ENCODE measurements around the gene SERPINB10. TPM values are rescaled to one million over a fixed set of nuclear protein-coding genes. Genes with fewer than 3 reads are reported as not detected.

SERPINB10 gene
- total and polyA plus RNA-seq, 9 of the 15 experiments (the other 6 are each of a cell fraction or from before 2014, with no cell fraction given), result not detected

- TF ChIP-seq ZNF512 (tag; IDR thresholded peaks at IDR 0.05), result no peak
- TF ChIP-seq MNT (conservative IDR thresholded peaks at IDR 0.05), result no peak
Measured at GRCh38 chr18:63889626-63890025, 18.1 kb upstream of the SERPINB10 start (continued).

GRCh38 chr18:63890237-63890949, 17.4 kb upstream of the SERPINB10 start:
- Histone ChIP-seq H3K79me2 (ENCODE audit: control insufficient read depth, insufficient read depth, low read length) (no peaks in the 10 kb centered on the region), H3K27me3 (ENCODE audit: control insufficient read depth in 2 of 2, insufficient read depth in 2 of 2, low read length in 2 of 2) (no peaks in the 10 kb centered on the region), H3K9me3 (replicated peaks; ENCODE audit: control insufficient read depth, insufficient read depth, low read depth, low read length) (no peaks in the 10 kb centered on the region), H3K9me1 (ENCODE audit: control insufficient read depth, insufficient read depth, low read length) (no peaks in the 10 kb centered on the region), H3K4me3 (no peak overlapping the region), H2AFZ (ENCODE audit: low read depth, low read length) (no peak overlapping the region), H3K9ac (ENCODE audit: insufficient read depth in 1 of 2, low read depth in 2 of 2, low read length in 2 of 2) (no peak overlapping the region), H3K27ac (ENCODE audit: extremely low read depth, low read depth, low read length) (no peak overlapping the region), H3K4me1 (replicated peaks in 1 of 2; ENCODE audit: control insufficient read depth in 2 of 2, insufficient read depth in 2 of 2, low read length in 2 of 2) (no peaks in the 10 kb centered on the region), H3K36me3 (ENCODE audit: control insufficient read depth, insufficient read depth, low read length) (no peaks in the 10 kb centered on the region), H4K20me1 (replicated peaks; ENCODE audit: control insufficient read depth, insufficient read depth, low read length) (no peaks in the 10 kb centered on the region), H3K4me2 (ENCODE audit: insufficient read depth, low read length) (no peak overlapping the region)
- BruUV-seq (replicated peaks), result no TSS peak
- ChIA-PET POLR2A (no interaction called here), CTCF (ENCODE audit: low intra/inter-chr PET ratio) (interaction anchor here (1.2 kb wide), 1 partner anchor 104 kb away, joined by 3 read pairs; no protein-coding TSS in a partner anchor)
- intact Hi-C loops (cut with micrococcal nuclease) (no loop called here), in situ Hi-C loops (cut with MboI) (no loop called here)
- FAIRE-seq, result no peak
- 0% methylated on average over 6 of the region's 6 CpGs for WGBS (ENCODE audit: insufficient coverage, low coverage, missing lambda C conversion rate)
- ATAC-seq, result no peak
- DNase-seq (ENCODE audit: extremely low read depth in 1 of 4, low spot score in 3 of 4), result no peak
- TF ChIP-seq ERF (CRISPR knock-in tag; IDR thresholded peaks at IDR 0.05), result no peak
- TF ChIP-seq ID3 (CRISPR knock-in tag; IDR thresholded peaks at IDR 0.05), result no peak
- TF ChIP-seq ID3 (tag; IDR thresholded peaks at IDR 0.05), result no peak
- no peak for TF ChIP-seq GTF2E2 (tag; IDR thresholded peaks at IDR 0.05)
- TF ChIP-seq ZBTB8A (IDR thresholded peaks at IDR 0.05; ENCODE audit: partially characterized antibody), result no peak
- no peak for TF ChIP-seq MCM3 (IDR thresholded peaks at IDR 0.05)
- no peak for TF ChIP-seq EP300 (IDR thresholded peaks at IDR 0.05; ENCODE audit: low read length)
- TF ChIP-seq ATF3 (IDR thresholded peaks at IDR 0.05), result no peak
- no peak for TF ChIP-seq ATF3 (CRISPR knock-in tag; conservative IDR thresholded peaks at IDR 0.05)
